Prostate gland (tissue), 2 donors: ENCODE results near the gene IPO13.

Experiments used
- POLR2AphosphoS5 ChIP-seq: sonication (generic); formaldehyde crosslinking; IDR thresholded peaks from one replicate; pipeline ENCODE4 v1.6.1; 2017; ENCODE audit warnings: antibody characterized with exemption
- TF ChIP-seq, protein P1 (sequence below), 4 experiments: fragments of 200-600 bp in 2 of 4; fragments of 450-650 bp in 2 of 4; sonication (generic) in 2 of 4; IDR thresholded peaks; 1 replicate in 3 of 4; 2 replicates in 1 of 4; pipeline ENCODE4 v1.5.1; 2016 to 2019; ENCODE audit warnings: antibody characterized with exemption in 4 of 4, mild to moderate bottlenecking in 2 of 4, moderate library complexity in 2 of 4

- TF ChIP-seq, protein P1, sequence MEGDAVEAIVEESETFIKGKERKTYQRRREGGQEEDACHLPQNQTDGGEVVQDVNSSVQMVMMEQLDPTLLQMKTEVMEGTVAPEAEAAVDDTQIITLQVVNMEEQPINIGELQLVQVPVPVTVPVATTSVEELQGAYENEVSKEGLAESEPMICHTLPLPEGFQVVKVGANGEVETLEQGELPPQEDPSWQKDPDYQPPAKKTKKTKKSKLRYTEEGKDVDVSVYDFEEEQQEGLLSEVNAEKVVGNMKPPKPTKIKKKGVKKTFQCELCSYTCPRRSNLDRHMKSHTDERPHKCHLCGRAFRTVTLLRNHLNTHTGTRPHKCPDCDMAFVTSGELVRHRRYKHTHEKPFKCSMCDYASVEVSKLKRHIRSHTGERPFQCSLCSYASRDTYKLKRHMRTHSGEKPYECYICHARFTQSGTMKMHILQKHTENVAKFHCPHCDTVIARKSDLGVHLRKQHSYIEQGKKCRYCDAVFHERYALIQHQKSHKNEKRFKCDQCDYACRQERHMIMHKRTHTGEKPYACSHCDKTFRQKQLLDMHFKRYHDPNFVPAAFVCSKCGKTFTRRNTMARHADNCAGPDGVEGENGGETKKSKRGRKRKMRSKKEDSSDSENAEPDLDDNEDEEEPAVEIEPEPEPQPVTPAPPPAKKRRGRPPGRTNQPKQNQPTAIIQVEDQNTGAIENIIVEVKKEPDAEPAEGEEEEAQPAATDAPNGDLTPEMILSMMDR (IDR thresholded peaks at IDR 0.05) = no peak
- TF ChIP-seq POLR2AphosphoS5 = no peak
Observed at GRCh38 chr1:43982808-43983207, 36.1 kb downstream of the IPO13 start.
